GM21576 (cell line): ENCODE data around the gene KCTD14.
"Not testable (repeated sequence)": the region's sequence is repeated elsewhere in the genome, so short reads cannot be mapped to it uniquely, and the experiment has no call there.

Experiments used
- ATAC-seq: cut with Tn5 transposase; IDR thresholded peaks from one replicate; pipeline ENCODE4 v1.9.1; 2021; ENCODE audit warnings: mild to moderate bottlenecking, moderate library complexity; ENCODE audit not compliant: unreplicated experiment

KCTD14 gene

DNA sequence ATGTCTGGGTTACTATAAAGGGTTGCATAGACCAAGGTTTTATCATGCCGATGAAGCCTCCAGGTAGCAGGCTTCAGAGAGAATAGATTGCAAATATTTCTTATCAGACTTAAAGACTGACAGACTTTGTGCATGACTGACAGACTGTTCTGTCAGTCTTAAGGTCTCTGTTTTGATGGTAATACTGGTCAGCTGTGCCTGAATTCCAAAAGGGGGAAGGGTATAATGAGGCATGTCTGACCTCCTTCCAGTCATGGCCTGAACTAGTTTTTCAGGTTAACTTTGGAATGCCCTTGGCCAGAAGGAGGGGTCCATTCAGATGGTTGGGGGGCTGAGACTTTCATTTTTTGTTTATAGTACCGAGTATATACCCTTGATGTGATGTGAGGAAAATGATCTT lies 4.7 kb upstream of the KCTD14 start:
- no peak for ATAC-seq

DNA sequence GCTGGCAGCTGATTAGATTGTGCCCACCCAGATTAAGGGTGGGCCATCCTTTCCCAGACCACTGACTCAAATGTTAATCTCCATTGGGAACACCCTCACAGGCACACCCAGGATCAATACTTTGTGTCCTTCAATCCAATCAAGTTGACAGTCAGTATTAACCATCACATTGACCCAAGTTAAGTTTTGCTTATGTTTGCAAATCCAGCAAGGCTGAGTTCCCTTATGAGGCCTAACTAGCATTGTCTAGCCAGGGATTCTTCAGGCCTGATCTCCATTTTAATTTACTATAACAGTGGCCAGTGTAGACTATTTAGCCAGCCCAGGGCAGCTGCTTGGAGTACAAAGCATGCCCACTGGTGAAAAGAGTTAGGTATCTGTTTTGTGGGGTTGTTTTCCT lies 2.3 kb upstream of the KCTD14 start:
- no peak for ATAC-seq

DNA sequence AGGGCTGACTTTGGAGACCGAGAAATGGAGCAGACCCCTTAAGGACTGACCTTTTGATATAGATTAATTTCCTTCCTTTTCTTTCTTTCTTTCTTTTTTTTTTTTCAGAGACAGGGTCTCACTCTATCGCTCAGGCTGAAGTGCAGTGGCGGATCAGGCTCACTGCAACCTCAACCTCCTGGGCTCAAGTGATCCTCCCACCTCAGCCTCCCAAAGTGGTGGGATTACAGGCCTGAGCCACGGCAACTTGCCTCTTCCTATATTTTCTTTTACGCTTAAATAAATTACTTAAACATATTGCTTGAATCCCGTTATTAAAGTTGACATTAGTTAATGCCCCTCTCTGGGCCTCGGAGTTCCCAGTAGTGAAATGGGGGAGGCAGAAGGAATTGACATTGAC lies 350 bp upstream of the KCTD14 start:
- no peak for ATAC-seq

DNA sequence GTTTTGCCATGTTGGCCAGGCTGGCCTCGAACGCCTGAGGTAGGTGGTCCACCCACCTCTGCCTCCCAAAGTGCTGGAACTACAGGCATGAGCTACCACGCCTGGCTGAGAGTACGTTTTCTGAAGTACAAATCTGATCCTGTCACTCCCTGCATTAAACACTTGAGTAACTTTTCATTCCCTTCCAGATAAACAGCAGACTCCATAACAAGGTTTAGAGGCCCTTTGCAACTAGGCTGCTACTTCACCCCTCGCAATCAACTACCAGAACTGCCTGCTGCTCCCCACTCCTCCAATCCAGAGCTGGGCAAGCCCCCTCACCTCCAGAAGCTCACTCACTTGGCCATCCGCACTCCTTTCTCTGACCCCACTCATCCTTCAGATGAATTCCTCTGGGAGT lies 1.5 kb downstream of the KCTD14 start:
- no peak for ATAC-seq

GRCh38 chr11:78020246-78020645 lies 2.8 kb downstream of the KCTD14 start:
- no peak for ATAC-seq

DNA sequence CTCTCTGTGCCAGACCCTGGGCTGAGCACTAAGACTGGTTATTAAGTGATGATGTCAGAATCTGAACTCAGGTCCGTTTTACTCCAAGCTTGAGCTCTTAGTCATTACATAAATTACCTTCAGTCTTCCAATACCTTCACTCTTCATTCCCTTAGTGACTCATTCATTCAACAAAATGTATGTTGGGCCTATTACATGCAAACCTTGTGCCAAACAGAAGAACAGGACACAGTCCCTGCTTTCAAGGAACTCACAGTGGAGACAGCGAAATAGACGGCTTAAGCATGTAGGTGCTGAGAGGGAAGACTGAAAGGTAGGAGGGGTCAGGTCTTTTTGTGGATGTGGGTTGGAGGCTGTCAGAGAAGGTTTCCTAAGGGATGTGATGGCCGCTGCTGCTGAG lies 3.3 kb downstream of the KCTD14 start:
- no peak for ATAC-seq

- ATAC-seq: no peak
These were observed 7.2 kb downstream of the KCTD14 start for GRCh38 chr11:78015878-78016277.

- ATAC-seq: not testable (repeated sequence)
These were observed 8.0 kb downstream of the KCTD14 start for GRCh38 chr11:78014937-78015520.

DNA sequence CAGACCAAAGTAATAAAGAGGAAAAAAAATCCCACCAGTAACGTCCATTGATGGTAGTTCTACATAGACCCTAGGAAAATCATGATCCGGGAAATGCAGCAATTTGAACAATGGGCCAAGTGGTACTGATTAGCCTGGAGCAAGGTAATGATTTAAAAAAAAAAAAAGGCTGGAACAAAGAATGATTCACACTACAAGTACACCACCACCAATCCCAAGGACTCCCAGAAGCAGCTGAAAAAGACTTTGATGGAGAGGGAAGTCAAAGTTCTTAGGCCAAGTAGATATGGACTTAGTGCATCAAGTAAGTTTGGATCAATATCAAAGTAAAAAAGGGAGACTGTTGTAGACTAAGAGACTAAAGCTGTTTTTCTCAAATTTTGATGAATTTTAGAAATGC lies 11.8 kb downstream of the KCTD14 start:
- ATAC-seq: no peak

GRCh38 chr11:78010755-78011154 lies 12.3 kb downstream of the KCTD14 start:
- no peak for ATAC-seq

GRCh38 chr11:78010304-78010703 lies 12.8 kb downstream of the KCTD14 start:
- ATAC-seq: no peak

DNA sequence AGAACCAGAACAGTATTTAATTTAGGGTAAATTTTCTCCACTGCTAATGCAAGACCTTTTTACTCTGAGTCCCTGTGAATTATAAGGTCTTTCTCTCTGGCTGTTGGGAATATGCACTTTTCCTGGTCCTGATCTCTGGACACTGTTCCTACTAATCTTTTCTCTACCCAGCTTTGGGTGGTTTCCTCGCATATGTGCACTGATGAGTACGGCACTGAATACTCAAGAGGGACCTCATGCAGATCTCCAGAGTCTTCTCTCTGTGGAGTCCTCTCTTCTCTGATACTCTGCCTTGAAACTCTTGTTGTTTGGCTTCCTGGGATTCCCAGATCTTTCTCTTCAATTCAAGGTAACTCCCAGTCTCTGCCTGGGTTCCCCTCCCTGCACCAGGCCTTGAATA lies 14.0 kb downstream of the KCTD14 start:
- no peak for ATAC-seq

GRCh38 chr11:78000193-78000592 lies 22.9 kb downstream of the KCTD14 start:
- no peak for ATAC-seq

GRCh38 chr11:77999446-78000030 lies 23.5 kb downstream of the KCTD14 start:
- ATAC-seq: no peak

DNA sequence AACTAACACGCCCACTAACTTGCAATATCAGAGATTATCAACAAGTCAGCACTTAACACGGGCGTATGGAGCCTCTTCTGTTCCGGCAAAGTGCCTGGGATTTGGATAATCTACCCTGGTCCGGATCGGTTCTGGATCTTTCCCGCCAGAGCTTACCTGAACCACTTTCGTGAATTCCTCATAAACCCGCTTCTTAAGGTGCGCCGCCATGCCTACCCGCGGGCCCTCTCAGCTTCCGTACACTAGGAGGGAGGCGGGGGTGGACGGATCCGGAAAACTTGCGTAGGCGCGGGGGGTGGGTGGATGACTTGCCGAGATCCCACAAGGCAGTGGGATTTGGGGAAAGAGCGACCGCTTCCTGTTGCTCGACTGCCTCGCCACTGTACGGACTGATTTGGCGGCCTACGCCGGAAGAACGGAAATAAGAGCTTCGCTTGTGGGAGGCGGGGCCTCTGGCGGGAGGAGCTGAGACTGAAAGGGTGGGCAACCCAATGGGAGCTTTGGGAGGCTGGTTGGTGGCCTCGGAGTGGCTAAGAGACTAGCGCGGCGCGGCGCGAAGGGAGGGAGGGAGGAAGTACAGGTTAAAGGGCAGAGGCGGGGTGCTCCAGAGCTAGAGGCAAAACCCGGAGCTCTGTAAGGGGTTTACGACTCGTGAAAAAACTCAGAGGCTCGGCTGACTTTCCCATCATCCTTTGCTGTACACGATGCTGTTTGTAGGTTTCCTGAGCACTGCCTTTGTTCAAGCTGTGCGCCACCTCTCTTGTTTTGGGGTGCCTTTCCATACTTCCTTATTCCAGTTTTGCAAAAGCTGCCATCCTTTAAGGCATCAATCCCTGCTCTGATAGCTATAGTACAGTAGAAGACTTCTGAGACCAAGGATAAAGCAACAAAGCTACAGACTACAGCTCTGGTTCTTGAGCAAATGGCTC lies 28.4 kb downstream of the KCTD14 start, which contains the start of gene INTS4:
Gene INTS4 (minus strand): TSS at position 235 of the 929 bp plus-strand sequence. CDS start 25 bp downstream, at position 210.
- peak; percentile 98 for ATAC-seq

GRCh38 chr11:77993902-77994301 lies 29.2 kb downstream of the KCTD14 start:
- no peak for ATAC-seq

GRCh38 chr11:77990981-77991380 lies 32.1 kb downstream of the KCTD14 start:
- ATAC-seq: no peak

GRCh38 chr11:77986456-77986855 lies 36.6 kb downstream of the KCTD14 start:
- not testable (repeated sequence) for ATAC-seq

GRCh38 chr11:77981346-77981947 lies 41.6 kb downstream of the KCTD14 start:
- ATAC-seq: no peak

GRCh38 chr11:77968337-77968736 lies 54.7 kb downstream of the KCTD14 start:
- ATAC-seq: peak; percentile 52

DNA sequence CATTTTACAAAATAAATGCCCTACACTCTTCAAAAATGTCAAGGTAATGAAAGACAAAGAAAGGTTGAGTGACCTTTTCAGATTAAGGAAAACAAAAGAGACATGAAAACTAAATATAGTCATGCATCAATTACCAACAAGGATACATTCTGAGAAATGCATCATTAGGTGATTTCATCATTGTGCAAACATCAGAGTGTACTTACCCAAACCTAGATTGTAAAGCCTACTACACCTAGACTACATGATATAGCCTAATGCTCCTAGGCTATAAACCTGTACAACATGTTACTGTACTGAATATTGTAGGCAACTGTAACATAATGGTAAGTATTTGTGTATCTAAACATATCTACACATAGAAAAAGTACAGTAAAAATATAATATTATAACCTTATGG lies 55.3 kb downstream of the KCTD14 start:
- ATAC-seq: no peak
